C4-2B (cell line): ENCODE data around the gene TMEFF2.

Source experiments
- CTCF ChIP-seq: fragments of 450-650 bp; conservative IDR thresholded peaks from 2 replicates; pipeline ENCODE4 v1.5.1; 2017; ENCODE audit warnings: mild to moderate bottlenecking
- ZFX ChIP-seq: fragments of 450-650 bp; IDR thresholded peaks from 2 replicates; pipeline ENCODE4 v1.6.1; 2017

- TF ChIP-seq CTCF (no peak), ZFX (no peak)
Measured at GRCh38 chr2:191968120-191968519, 226.6 kb downstream of the TMEFF2 start.
